Progenitor cell of endocrine pancreas (in vitro differentiated cells): Measurements from ENCODE around the gene COL27A1. TPM values are rescaled to one million over a fixed set of nuclear protein-coding genes. Genes with fewer than 3 reads are reported as not detected.

ENCODE experiments used
- DNase-seq: peaks from one replicate; pipeline ENCODE4 v3.0.0; 2021; ENCODE audit warnings: low spot score; ENCODE audit not compliant: unreplicated experiment
- H3K27ac Mint-ChIP-seq: 2 replicates; pipeline ENCODE4 v1.8.0; 2021; ENCODE audit warnings: mild to moderate bottlenecking, moderate library complexity, mixed read lengths
- H3K27me3 Mint-ChIP-seq: 2 replicates; pipeline ENCODE4 v1.8.0; 2021; ENCODE audit warnings: mixed read lengths
- H3K36me3 Mint-ChIP-seq: 2 replicates; pipeline ENCODE4 v1.8.0; 2022; ENCODE audit warnings: mixed read lengths; ENCODE audit not compliant: insufficient read depth
- H3K4me1 Mint-ChIP-seq: 2 replicates; pipeline ENCODE4 v1.8.0; 2021; ENCODE audit warnings: low read depth, mixed read lengths
- H3K4me3 Mint-ChIP-seq: 2 replicates; pipeline ENCODE4 v1.8.0; 2021; ENCODE audit warnings: low read depth, mild to moderate bottlenecking, moderate library complexity, mixed read lengths
- H3K9me3 Mint-ChIP-seq: 2 replicates; pipeline ENCODE4 v1.8.0; 2021; ENCODE audit warnings: low read depth, mixed read lengths
- CTCF ChIP-seq: fragments of 200-600 bp; sonication (generic); IDR thresholded peaks from one replicate; pipeline ENCODE4 v1.5.0; 2021; ENCODE audit warnings: antibody characterized with exemption, mild to moderate bottlenecking; ENCODE audit not compliant: unreplicated experiment
- total RNA-seq: library from RNA; stranded (reverse); gene quantifications from 2 replicates; pipeline ENCODE4 v1.2.1, GENCODE V29; 2021

COL27A1 gene
- total RNA-seq, 1 donor from 2014 or later: 178 TPM

- H3K4me3 Mint-ChIP-seq: no peak overlapping the region
- no peak for TF ChIP-seq CTCF
- H3K36me3 Mint-ChIP-seq: peaks cover 19% of the 10 kb centered on the region
- no peaks in the 10 kb centered on the region for H3K27me3 Mint-ChIP-seq
- H3K4me1 Mint-ChIP-seq: peaks cover 15% of the 10 kb centered on the region
- no peak overlapping the region for H3K27ac Mint-ChIP-seq
- H3K9me3 Mint-ChIP-seq: no peaks in the 10 kb centered on the region
- DNase-seq: no peak
These were observed 48.2 kb downstream of the COL27A1 start for GRCh38 chr9:114203410-114204140.

- Mint-ChIP-seq H3K4me1 (peaks cover 15% of the 10 kb centered on the region), H3K4me3 (no peak overlapping the region), H3K9me3 (no peaks in the 10 kb centered on the region), H3K27me3 (no peaks in the 10 kb centered on the region), H3K36me3 (peaks cover 21% of the 10 kb centered on the region), H3K27ac (no peak overlapping the region)
- no peak for DNase-seq
- no peak for TF ChIP-seq CTCF
These were observed 48.9 kb downstream of the COL27A1 start for GRCh38 chr9:114204265-114204664.

- no peak for DNase-seq
- Mint-ChIP-seq H3K4me3 (no peak overlapping the region), H3K36me3 (peaks cover 22% of the 10 kb centered on the region), H3K27ac (peak overlapping the region; percentile 81), H3K27me3 (no peaks in the 10 kb centered on the region), H3K9me3 (no peaks in the 10 kb centered on the region), H3K4me1 (peaks cover 15% of the 10 kb centered on the region)
- no peak for TF ChIP-seq CTCF
These were observed 50.1 kb downstream of the COL27A1 start for GRCh38 chr9:114205171-114206015.

DNA sequence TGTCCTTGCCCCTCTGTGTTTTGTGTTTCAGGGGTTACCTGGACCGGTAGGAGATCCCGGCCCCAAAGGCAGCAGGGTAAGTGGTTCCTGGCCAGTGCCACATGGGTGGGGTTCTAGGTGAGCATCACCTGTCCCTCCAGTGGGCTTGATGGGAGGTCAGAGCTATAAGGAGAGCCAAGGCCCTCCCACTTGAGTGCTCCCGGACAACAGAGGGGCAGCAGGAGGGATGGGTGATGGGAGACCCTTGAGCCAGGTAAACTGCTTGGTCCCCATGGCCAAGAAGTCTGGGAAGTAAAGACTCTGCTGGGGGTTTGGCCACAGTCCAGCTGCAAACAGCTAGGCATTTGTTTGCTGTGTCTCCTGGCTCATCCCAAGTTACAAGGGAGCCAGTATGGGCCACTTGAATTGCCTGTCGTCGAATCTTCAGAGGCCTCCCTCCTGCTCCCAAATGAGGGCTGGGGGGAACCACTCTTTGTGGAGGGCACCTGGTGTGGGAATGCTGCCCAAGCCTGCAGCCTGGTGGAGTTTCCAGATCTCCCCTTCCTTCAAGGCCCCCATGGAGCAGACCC is 51.0 kb downstream of the COL27A1 start:
- H3K36me3 Mint-ChIP-seq: peaks cover 24% of the 10 kb centered on the region
- no peak overlapping the region for H3K4me3 Mint-ChIP-seq
- no peak for DNase-seq
- peaks cover 13% of the 10 kb centered on the region for H3K4me1 Mint-ChIP-seq
- H3K9me3 Mint-ChIP-seq: no peaks in the 10 kb centered on the region
- H3K27me3 Mint-ChIP-seq: no peaks in the 10 kb centered on the region
- H3K27ac Mint-ChIP-seq: peak overlapping the region; percentile 45
- no peak for TF ChIP-seq CTCF

- Mint-ChIP-seq H3K4me1 (peaks cover 11% of the 10 kb centered on the region), H3K9me3 (no peaks in the 10 kb centered on the region), H3K27me3 (no peaks in the 10 kb centered on the region), H3K36me3 (peaks cover 27% of the 10 kb centered on the region), H3K27ac (peak overlapping the region; percentile 73), H3K4me3 (no peak overlapping the region)
- TF ChIP-seq CTCF: no peak
- no peak for DNase-seq
These were observed 51.9 kb downstream of the COL27A1 start for GRCh38 chr9:114207034-114207810.
